ENCODE measurements around the gene FCN1. TPM values are rescaled to one million over a fixed set of nuclear protein-coding genes. Genes with fewer than 3 reads are reported as not detected.

FCN1 gene
- total RNA-seq, 1 donor from 2014 or later, result not detected

DNA sequence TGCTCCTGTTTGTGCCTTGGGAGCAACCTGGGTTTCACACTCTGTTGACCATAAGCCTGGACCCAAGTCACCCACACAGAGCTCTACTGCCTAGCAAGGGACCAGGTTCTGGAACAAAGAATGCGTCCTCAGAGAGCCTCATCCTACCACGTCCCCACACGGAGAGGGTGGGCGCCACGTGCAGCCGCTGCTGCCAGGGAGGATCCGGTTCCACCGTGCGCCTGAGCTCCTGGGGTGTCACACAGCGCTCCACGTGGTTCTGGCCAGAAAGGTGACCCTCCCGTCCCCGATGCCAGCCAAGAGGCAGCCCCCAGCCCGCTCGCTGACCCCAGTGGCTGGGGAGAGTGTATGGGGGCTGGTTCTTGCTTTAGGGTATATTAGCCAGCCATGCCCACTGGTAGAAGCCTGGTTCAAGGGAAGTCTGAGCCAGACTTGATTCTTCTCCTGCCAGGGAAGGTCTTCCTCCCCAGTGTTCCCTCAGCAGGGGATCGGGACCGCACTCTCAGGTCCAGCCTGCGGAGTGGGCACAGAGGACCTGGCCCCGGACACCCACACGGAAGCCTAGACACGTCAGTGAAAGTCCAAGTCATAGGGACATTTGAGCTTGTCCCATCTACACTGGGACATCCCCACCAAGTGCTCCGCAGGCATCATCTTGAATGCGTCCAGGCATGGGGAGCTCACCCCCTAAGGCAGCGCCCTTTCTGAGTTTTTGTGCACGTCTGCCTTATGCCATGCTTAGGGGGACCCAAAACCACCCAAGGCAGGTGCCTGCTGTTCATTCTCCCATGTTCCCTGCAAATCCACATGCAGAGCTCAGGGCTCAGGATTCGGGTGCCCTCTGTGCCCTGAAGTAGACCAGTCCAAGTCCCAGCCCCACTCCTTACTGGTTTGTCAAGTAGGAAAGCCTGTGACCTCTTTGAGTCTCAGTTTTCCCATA lies 2.4 kb downstream of the FCN1 start:
- Mint-ChIP-seq H3K27me3 (peaks cover 22% of the 10 kb centered on the region), H3K36me3 (ENCODE audit: insufficient read depth) (no peaks in the 10 kb centered on the region), H3K27ac (no peak overlapping the region), H3K9me3 (ENCODE audit: low read depth) (peaks cover 8% of the 10 kb centered on the region), H3K4me1 (ENCODE audit: low read depth) (no peaks in the 10 kb centered on the region), H3K4me3 (ENCODE audit: low read depth) (no peak overlapping the region)
- no peak for DNase-seq (ENCODE audit: low spot score, unreplicated experiment)
- TF ChIP-seq, protein P1, sequence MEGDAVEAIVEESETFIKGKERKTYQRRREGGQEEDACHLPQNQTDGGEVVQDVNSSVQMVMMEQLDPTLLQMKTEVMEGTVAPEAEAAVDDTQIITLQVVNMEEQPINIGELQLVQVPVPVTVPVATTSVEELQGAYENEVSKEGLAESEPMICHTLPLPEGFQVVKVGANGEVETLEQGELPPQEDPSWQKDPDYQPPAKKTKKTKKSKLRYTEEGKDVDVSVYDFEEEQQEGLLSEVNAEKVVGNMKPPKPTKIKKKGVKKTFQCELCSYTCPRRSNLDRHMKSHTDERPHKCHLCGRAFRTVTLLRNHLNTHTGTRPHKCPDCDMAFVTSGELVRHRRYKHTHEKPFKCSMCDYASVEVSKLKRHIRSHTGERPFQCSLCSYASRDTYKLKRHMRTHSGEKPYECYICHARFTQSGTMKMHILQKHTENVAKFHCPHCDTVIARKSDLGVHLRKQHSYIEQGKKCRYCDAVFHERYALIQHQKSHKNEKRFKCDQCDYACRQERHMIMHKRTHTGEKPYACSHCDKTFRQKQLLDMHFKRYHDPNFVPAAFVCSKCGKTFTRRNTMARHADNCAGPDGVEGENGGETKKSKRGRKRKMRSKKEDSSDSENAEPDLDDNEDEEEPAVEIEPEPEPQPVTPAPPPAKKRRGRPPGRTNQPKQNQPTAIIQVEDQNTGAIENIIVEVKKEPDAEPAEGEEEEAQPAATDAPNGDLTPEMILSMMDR (IDR thresholded peaks at IDR 0.05; ENCODE audit: unreplicated experiment), result no peak

DNA sequence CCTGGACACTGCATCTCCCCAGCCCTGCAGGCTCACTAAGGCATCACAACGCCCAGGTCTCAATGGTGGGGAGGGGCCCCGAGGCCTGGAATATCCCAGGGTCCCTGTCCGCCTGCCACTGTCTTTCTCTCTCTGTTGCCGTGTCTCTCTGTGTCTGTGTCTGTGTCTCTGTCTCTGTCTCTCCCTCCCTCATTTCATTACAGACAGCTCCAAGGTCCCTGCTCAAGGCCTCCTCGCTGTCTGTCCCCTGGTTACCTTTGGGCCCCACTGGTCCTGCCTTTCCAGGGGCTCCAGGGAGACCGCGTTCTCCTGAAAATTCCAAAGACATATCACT lies 3.2 kb downstream of the FCN1 start:
- TF ChIP-seq, protein P1 (IDR thresholded peaks at IDR 0.05; ENCODE audit: unreplicated experiment), result no peak
- Mint-ChIP-seq H3K4me3 (ENCODE audit: low read depth) (no peak overlapping the region), H3K4me1 (ENCODE audit: low read depth) (no peaks in the 10 kb centered on the region), H3K9me3 (ENCODE audit: low read depth) (peaks cover 3% of the 10 kb centered on the region), H3K27me3 (peaks cover 20% of the 10 kb centered on the region), H3K36me3 (ENCODE audit: insufficient read depth) (no peaks in the 10 kb centered on the region), H3K27ac (no peak overlapping the region)
- no peak for DNase-seq (ENCODE audit: low spot score, unreplicated experiment)

DNA sequence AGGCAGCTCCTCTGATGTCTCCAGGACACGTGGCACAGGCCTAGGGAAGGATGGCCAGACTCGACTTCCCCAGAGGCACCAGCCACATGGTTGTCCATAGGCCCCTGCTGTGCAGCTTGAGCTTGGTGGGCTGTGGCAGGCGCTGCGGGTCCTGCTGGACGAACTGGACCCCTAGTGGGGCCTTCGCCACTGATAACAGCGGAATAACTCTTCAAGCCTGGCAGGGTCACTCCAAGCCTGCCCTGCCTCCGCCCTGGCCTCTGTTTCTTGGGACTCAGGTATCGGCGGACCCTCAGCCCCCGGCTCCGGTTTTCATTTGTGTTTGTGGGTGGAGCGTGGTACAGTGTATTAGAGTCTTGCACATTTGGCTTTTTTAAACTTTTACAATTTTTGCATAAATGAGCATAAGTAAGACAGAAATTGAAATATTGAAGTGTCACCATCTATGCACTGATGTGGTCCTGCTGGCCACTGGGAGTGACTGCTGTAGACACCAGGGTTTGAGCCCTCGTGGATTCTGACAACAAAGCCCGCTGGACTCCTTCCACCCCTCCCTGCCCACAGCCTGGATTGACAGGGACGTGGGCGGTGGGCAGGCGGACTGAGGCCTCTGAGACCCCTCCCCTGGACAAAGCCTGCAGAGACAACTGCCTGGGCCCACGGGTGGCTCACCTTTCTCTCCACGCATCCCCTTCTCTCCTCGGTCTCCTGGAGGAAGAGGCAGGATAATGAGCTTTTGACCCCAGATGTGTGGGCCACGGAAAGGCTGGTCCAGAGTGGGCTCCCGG lies 3.8 kb downstream of the FCN1 start:
- no peak for DNase-seq (ENCODE audit: low spot score, unreplicated experiment)
- H3K9me3 Mint-ChIP-seq (ENCODE audit: low read depth), result no peaks in the 10 kb centered on the region
- no peaks in the 10 kb centered on the region for H3K36me3 Mint-ChIP-seq (ENCODE audit: insufficient read depth)
- peaks cover 20% of the 10 kb centered on the region for H3K27me3 Mint-ChIP-seq
- no peak overlapping the region for H3K4me3 Mint-ChIP-seq (ENCODE audit: low read depth)
- TF ChIP-seq, protein P1 (IDR thresholded peaks at IDR 0.05; ENCODE audit: unreplicated experiment), result no peak
- H3K4me1 Mint-ChIP-seq (ENCODE audit: low read depth), result no peaks in the 10 kb centered on the region
- no peak overlapping the region for H3K27ac Mint-ChIP-seq

DNA sequence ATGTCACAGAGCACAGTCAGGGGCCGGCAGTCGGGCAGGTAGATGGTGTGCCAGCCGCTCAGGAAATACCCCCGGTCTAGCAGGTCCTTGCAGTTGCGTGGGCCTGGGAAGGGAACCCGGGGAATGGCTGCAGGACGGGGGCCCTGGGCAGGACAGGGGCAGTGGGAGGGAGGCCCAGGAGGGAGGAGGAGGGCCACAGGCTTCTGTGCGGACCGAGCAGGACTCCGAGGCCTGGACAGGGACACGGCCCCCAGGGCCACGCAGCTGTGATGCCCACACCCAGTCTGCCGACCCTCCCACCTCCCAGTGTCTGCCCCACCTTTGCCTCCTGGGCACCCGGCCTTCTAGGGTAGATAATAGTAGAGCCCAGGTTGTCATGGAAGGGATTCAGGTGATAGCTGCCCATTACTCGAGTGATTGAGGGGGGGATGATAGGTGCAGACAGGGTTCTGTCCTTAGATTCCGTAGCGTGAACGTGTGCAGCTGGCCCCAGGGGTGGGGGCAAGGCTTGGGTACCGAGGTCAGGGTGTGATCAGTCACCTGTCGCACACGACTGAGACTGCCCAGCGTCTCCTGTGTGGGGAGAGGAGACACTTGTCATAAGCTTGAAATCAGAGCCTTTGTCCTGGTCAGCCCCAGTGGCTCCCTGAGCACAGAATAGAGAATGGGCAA lies 4.5 kb downstream of the FCN1 start:
- no peaks in the 10 kb centered on the region for H3K9me3 Mint-ChIP-seq (ENCODE audit: low read depth)

More for the DNA sequence above, 4.5 kb downstream of the FCN1 start:
- Mint-ChIP-seq H3K4me3 (ENCODE audit: low read depth) (no peak overlapping the region), H3K27me3 (peaks cover 14% of the 10 kb centered on the region), H3K27ac (no peak overlapping the region), H3K36me3 (ENCODE audit: insufficient read depth) (no peaks in the 10 kb centered on the region), H3K4me1 (ENCODE audit: low read depth) (no peaks in the 10 kb centered on the region)
- DNase-seq (ENCODE audit: low spot score, unreplicated experiment), result no peak
- TF ChIP-seq, protein P1 (IDR thresholded peaks at IDR 0.05; ENCODE audit: unreplicated experiment), result no peak
